A673 (cell line): ENCODE data around the gene PTGER1. TPM values are rescaled to one million over a fixed set of nuclear protein-coding genes. Genes with fewer than 3 reads are reported as not detected.

ENCODE experiments used
- BruUV-seq: library from RNA; stranded (reverse); fragments of 400-500 nt; replicated peaks from 2 replicates; lab custom pipeline; 2021; lab: Mats Ljungman, UMichigan
- CTCF ChIA-PET: fragments of 300-600 bp; sonication (Branson Sonifier 250); formaldehyde crosslinking; loops from one replicate; lab custom pipeline; 2022; ENCODE audit warnings: antibody characterized with exemption; lab: Charles Lee
- POLR2A ChIA-PET: fragments of 300-600 bp; sonication (Branson Sonifier 250); formaldehyde crosslinking; loops from one replicate; lab custom pipeline; 2022; ENCODE audit warnings: antibody characterized with exemption; ENCODE audit not compliant: low non-redundant PET; lab: Charles Lee
- DNase-seq: peaks from one replicate; pipeline ENCODE4 v3.0.0-alpha.2; 2015; ENCODE audit warnings: low spot score
- H3K27ac ChIP-seq: fragments of 200-600 bp; sonication (generic); 2 replicates; pipeline ENCODE4 v1.5.1; 2016; ENCODE audit warnings: mixed run types, low read depth, mild to moderate bottlenecking, mixed read lengths, antibody characterized with exemption, low read length; ENCODE audit not compliant: poor library complexity, severe bottlenecking
- H3K27me3 ChIP-seq: fragments of 200-600 bp; sonication (generic); replicated peaks from 2 replicates; pipeline ENCODE4 v1.6.1; 2017; ENCODE audit warnings: mixed run types, low read depth, mild to moderate bottlenecking, mixed read lengths, antibody characterized with exemption, low read length; ENCODE audit not compliant: insufficient read depth, poor library complexity
- H3K36me3 ChIP-seq: fragments of 200-600 bp; sonication (generic); 2 replicates; pipeline ENCODE4 v1.6.1; 2016; ENCODE audit warnings: mixed run types, mild to moderate bottlenecking, mixed read lengths, antibody characterized with exemption, low read length; ENCODE audit not compliant: insufficient read depth, poor library complexity, severe bottlenecking
- H3K4me1 ChIP-seq: fragments of 200-600 bp; sonication (generic); 2 replicates; pipeline ENCODE4 v1.6.1; 2017; ENCODE audit warnings: mixed run types, mild to moderate bottlenecking, mixed read lengths, antibody characterized with exemption, low read length; ENCODE audit not compliant: insufficient read depth, poor library complexity, severe bottlenecking
- H3K4me3 ChIP-seq: fragments of 200-600 bp; sonication (generic); 2 replicates; pipeline ENCODE4 v1.5.1; 2016; ENCODE audit warnings: low read depth, mixed run types, mild to moderate bottlenecking, mixed read lengths, low read length; ENCODE audit not compliant: poor library complexity, severe bottlenecking
- H3K9me3 ChIP-seq: fragments of 200-600 bp; sonication (generic); 2 replicates; pipeline ENCODE4 v1.6.1; 2016; ENCODE audit warnings: mixed run types, low read depth, mild to moderate bottlenecking, mixed read lengths, antibody characterized with exemption, low read length; ENCODE audit not compliant: poor library complexity, severe bottlenecking
- EZH2 ChIP-seq: fragments of 200-600 bp; sonication (generic); IDR thresholded peaks from 2 replicates; pipeline ENCODE4 v1.6.1; 2017; ENCODE audit warnings: borderline replicate concordance, low read depth, mild to moderate bottlenecking, mixed read lengths, antibody characterized with exemption, low read length; ENCODE audit not compliant: poor library complexity, severe bottlenecking
- intact Hi-C: fragments of 100-400 bp; cut with micrococcal nuclease; formaldehyde crosslinking; loops from one replicate; pipeline ENCODE4 v1.10.0; 2022; ENCODE audit not compliant: unreplicated experiment
- total RNA-seq: library from RNA; stranded (reverse); gene quantifications from 2 replicates; pipeline ENCODE4 v1.2.3, GENCODE V29; 2021
- TF ChIP-seq, protein P1 (sequence below): fragments of 300-800, 200-600 bp; sonication (generic); conservative IDR thresholded peaks from 2 replicates; pipeline ENCODE4 v1.5.1; 2017; ENCODE audit warnings: low read depth, mild to moderate bottlenecking, antibody characterized with exemption, low read length, moderate library complexity, mixed read lengths

The PTGER1 gene
- total RNA-seq, 1 experiment from 2014 or later, result not detected

DNA sequence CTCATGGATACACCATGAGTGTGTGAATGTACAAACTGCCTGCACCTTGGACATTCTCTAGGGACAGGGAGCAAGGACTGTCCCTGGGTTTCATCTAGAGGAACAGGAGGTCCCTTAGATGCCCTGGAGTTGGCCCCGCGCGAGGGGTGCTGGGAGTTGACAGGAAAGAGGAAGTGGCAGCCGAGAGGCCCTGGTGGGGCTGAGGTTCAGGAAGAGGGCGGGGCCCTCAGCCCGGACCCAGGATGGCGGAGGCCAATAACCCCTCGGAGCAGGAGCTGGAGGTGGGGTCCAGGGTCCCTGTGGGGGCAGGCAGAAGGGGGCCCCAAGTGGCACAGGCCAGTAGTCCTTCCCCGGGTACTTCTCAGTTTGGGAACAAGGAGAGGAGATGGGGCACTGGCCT is 35.1 kb downstream of the PTGER1 start:
- intact Hi-C loops, result no loop called here
- no peaks in the 10 kb centered on the region for H3K4me1 ChIP-seq
- no peak for DNase-seq
- no TSS peak for BruUV-seq
- POLR2A ChIA-PET, result no interaction called here
- peaks cover 24% of the 10 kb centered on the region for H3K36me3 ChIP-seq
- no peak overlapping the region for H3K4me3 ChIP-seq
- no peak for TF ChIP-seq EZH2
- TF ChIP-seq, protein P1, sequence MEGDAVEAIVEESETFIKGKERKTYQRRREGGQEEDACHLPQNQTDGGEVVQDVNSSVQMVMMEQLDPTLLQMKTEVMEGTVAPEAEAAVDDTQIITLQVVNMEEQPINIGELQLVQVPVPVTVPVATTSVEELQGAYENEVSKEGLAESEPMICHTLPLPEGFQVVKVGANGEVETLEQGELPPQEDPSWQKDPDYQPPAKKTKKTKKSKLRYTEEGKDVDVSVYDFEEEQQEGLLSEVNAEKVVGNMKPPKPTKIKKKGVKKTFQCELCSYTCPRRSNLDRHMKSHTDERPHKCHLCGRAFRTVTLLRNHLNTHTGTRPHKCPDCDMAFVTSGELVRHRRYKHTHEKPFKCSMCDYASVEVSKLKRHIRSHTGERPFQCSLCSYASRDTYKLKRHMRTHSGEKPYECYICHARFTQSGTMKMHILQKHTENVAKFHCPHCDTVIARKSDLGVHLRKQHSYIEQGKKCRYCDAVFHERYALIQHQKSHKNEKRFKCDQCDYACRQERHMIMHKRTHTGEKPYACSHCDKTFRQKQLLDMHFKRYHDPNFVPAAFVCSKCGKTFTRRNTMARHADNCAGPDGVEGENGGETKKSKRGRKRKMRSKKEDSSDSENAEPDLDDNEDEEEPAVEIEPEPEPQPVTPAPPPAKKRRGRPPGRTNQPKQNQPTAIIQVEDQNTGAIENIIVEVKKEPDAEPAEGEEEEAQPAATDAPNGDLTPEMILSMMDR, result no peak
- H3K27me3 ChIP-seq, result no peaks in the 10 kb centered on the region
- H3K9me3 ChIP-seq, result no peaks in the 10 kb centered on the region
- CTCF ChIA-PET, result no interaction called here
- H3K27ac ChIP-seq, result no peak overlapping the region

DNA sequence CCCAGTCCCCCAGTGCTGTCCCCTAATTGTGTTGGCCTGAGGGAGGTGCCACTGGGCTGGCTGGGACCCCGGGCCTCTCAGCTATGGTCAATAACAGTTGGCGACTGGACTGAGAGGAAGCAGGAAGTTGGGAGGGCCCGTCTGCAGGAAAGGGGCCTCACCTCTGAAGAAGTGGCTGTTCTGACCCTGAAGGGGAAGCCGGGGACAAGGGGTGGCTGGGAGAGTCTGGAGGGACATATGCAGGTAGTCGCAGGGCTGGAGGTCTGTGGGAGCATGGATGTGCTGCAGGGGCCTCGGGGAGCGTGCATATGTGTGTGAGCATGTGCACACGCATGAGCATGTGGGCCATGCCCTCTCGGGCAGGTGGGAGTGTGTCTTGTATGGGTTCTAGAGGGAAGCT is 36.1 kb downstream of the PTGER1 start:
- CTCF ChIA-PET, result no interaction called here
- Histone ChIP-seq H3K36me3 (peaks cover 16% of the 10 kb centered on the region), H3K9me3 (no peaks in the 10 kb centered on the region), H3K4me1 (peaks cover 5% of the 10 kb centered on the region), H3K4me3 (no peak overlapping the region), H3K27ac (no peak overlapping the region), H3K27me3 (no peaks in the 10 kb centered on the region)
- POLR2A ChIA-PET, result no interaction called here
- intact Hi-C loops, result no loop called here
- no TSS peak for BruUV-seq
- TF ChIP-seq, protein P1, result no peak
- no peak for TF ChIP-seq EZH2
- no peak for DNase-seq

- no peak for DNase-seq
- CTCF ChIA-PET, result no interaction called here
- intact Hi-C loops, result no loop called here
- peaks cover 7% of the 10 kb centered on the region for H3K4me1 ChIP-seq
- no peak overlapping the region for H3K4me3 ChIP-seq
- no peaks in the 10 kb centered on the region for H3K27me3 ChIP-seq
- H3K27ac ChIP-seq, result no peak overlapping the region
- H3K36me3 ChIP-seq, result peaks cover 10% of the 10 kb centered on the region
- H3K9me3 ChIP-seq, result no peaks in the 10 kb centered on the region
- no TSS peak for BruUV-seq
- no peak for TF ChIP-seq EZH2
- TF ChIP-seq, protein P1, result no peak
- POLR2A ChIA-PET, result no interaction called here
Measured at GRCh38 chr19:14437578-14438140, 37.5 kb downstream of the PTGER1 start.
